HuH-7 (cell line): Measurements from ENCODE around the gene MTERF4.

Experiments used
- DNase-seq: peaks from one replicate; pipeline ENCODE4 v3.0.0; 2011; ENCODE audit warnings: low spot score

MTERF4 gene

DNA sequence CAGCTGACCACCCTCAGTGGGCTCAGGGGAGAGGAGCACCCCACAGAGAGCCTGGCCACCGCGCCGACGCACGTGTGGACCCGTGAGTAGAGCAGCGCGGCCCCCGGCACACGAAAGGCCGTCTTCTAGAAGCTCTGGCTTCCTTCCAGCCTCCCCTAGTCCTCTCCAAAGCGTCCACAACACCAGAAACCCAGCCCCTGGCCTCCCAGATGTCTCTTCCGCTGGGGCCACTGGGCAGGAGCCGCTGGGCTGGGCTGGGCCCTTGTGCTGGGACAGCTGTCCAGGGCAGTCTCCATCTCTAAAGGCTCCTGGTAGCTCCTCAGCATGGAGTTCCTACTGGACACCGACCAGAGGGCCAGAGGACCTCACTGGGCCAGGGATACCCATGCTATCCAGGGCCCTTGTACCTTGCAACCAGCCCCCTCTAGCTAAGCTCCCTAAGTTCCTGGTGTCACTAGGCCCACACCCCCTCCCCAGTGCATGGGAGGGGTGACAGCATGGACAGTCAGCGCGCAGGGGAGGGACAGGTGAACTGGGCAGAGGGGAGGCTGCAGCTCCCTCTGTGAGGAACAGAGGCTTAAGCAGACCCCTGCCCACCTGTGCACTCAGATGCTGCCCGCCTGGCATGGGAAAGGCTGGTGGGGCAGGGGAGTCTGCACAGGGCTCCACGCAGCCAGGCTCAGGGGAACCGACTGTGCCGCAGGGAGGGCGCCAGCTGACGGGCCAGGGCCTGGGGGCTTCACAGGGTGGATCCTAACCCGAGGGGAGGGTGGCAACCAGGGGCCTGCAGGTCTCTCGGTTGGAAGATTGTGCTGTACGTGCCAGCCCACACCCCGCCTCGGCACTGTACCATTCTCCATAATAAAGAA lies 32.9 kb downstream of the MTERF4 start:
- DNase-seq, result no peak

DNA sequence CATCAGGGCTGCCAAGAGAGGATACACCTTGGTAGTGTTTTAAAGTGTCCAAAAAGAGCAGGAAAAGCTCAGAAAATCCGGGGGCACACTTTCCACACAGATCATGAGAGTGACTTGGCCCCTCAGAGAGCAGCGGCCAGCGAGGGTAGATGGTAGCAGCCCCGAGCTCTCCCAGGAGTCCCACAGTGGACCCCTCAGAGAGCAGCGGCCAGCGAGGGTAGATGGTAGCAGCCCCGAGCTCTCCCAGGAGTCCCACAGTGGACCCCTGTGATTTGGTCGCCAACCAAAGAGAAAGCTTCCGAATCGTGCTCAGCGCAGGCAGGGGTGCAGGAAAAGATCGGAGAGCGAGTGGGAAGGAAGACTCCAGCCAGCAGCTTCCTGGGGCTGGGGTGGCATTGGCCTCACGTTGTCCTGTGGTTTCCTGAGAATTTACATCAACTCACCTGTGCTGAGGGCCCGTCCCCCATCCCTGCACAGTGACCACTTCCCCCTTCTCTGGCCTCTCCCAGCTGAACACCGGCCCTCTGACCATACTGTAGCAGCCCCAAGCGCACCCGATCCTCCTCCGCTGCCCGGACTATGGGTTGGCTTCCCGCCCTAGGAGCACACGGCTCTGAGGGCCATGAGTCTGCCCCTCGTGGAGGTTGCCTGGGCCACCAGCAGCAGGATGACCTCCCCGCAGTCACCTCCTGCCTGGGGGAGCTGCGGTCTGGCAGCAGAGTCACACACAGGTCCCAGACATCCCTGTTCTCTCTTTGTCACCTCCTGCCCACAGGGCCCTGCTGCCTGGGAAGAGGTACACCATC lies 33.7 kb downstream of the MTERF4 start:
- DNase-seq, result no peak

DNA sequence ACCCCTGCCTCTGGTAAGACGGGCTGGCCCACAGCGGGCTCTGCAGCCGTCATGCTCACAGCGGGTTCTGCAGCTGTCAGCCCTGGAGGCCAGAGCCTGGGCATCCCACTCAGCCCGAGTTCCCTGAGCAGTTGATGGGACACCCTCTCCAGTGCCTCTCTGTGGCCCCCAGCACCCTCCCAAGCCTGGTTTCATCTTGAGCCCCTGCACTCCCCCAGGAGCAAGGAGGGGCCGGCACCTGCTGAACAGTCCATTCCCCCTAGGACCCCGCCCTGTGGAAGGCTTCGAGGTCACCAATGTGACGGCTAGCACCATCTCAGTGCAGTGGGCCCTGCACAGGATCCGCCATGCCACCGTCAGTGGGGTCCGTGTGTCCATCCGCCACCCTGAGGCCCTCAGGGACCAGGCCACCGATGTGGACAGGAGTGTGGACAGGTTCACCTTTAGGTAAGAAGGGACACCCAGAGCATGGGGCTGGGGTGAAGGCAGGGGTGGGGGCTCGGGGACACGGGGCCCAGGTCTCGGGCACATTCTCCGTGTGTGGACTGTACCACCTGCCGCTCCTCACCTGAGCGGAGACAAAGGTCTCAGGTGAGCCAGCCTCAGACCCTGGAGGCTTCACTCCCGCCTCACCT lies 34.5 kb downstream of the MTERF4 start:
- DNase-seq, result no peak

DNA sequence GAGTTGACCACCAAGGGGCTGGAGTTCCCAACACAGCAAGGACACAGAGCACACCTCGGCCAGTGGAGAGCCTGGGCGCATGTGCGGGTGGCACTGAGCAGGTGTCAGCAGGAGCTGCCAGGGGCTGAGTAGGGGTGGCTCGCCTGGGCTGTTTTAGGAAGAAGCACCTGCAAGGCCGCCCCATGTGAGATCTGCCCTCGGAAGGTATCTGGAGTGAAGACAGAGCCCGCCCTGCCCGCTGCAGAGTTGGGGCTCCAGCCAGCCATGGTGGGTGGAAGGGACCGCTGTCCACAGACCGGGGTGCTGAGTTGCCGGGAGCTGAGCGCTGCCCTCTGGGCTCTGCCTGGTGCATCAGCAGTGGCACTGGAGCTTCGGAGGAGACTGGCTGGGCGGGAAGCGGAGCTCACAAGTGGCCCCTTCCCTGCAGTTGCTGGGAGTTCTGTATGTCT lies 35.2 kb downstream of the MTERF4 start:
- no peak for DNase-seq

DNA sequence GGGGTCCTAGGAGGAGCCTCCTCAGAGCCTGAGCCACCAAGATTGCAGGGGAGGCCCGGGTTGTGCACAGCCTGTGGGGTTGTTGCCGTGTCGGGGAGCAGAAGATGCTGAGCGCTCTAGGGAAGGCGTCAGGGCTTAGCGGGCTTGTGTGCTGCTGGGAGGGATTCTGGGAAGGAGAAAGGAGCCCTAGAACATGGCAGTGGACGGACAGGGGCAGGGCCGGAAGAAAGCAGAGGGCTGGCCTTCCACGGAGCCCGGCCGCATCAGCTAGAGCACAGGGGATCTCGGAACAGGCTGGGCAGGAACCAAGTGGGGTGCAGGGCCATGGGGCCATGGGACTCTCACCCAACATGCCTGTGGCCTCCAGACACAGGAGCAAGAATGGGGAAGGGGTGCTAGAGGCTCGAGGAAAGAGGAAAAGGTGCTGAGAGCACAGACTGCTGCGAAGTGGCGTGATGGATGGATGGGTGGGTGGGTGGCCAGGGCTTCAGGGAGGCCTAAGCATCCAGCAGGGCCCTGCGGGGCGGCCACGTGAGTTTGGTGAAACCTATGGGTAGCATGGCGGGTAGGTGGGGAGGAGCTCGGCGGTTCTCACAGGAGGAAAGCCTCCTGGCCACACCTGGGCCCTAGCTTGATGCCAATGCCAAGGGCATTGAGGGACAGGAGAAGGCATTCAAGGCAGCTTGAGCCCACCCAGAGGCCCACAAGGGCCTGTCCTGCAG lies 35.8 kb downstream of the MTERF4 start:
- DNase-seq, result no peak

DNA sequence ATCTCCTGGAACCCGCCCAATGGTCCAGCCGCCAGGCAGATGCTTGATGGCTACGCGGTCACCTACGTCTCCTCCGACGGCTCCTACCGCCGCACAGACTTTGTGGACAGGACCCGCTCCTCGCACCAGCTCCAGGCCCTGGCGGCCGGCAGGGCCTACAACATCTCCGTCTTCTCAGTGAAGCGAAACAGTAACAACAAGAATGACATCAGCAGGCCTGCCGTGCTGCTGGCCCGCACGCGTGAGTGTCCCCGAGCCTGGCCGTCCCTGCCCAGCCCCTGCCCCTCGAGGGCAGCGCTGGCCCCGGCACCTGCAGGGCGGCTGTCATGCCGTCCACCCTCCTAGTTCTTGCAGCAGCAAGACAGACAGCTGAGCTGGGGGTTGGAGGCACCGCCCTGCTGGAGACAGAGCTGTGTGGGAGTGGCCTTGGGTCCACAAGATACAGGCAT lies 36.7 kb downstream of the MTERF4 start:
- DNase-seq, result no peak

DNA sequence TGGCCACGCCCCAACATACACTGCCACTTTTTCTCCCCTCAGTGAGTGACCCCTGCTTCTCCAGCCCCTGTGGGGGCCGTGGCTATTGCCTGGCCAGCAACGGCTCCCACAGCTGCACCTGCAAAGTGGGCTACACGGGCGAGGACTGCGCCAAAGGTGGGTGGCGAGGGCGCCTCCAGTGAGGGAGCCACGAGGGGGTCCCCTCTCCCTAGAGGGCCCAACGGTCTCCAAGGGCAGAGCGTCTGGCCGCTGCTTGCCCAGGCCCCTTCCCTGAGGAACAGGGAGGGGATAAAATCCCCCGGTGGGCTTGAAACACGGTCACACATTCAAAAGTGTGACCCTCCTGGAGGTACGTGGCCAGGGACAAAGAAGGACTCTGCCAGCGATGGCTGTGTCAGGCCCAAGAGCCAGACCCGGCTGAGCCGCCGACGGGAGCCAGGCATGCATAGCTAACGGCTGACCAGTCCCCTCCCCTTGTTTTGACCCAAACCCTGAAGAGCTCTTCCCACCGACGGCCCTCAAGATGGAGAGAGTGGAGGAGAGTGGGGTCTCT lies 37.2 kb downstream of the MTERF4 start:
- no peak for DNase-seq

DNA sequence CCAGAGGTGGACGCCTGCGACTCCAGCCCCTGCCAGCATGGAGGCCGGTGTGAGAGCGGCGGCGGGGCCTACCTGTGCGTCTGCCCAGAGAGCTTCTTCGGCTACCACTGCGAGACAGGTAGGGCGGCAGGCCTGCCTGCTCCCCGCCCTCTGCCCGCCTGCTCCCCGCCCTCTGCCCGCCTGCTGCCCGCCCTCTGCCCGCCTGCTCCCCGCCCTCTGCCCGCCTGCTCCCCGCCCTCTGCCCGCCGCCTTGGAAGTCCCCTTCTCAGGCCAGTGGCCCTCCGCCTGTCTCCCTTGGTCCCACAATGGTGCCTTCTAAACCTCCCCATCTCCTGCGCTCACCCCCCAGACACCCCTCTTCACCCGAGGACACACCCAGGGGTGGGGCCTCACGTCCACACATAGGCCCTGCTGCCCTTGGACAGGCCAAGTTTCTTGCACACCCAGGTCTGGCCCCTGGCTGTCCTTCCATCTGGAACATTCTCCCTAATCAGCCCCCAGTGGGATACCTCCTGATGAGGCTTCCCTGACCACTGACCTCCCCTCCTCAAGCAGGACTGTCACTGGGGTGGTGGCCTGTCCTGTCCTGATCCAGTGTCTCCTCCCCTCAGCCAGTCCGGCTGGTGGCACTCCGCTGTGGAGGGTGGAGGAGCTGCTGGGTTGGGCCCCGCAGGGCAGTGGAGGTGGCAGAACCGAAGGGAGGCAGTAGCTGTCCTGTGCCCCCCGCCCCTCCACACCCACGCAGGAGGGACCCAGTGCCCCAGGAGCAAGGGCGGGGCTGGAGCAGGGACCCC lies 37.9 kb downstream of the MTERF4 start:
- no peak for DNase-seq

DNA sequence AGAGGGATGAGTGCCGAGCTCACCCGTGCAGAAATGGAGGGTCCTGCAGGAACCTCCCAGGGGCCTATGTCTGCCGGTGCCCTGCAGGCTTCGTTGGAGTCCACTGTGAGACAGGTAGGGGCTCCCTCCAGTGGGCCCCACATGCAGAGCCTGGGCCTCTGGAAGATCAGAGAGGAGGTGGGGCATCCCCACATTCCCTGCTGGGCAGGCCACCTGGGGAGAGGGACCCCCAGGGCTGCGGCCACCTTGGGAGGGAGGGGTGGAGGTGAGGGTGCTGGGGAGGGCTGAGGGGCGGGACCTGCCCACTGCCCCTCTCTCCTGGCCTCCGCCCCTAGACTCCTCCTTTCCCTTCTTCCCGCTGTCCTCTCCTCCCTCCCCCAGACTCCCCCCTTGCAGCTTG lies 38.5 kb downstream of the MTERF4 start:
- DNase-seq, result no peak

DNA sequence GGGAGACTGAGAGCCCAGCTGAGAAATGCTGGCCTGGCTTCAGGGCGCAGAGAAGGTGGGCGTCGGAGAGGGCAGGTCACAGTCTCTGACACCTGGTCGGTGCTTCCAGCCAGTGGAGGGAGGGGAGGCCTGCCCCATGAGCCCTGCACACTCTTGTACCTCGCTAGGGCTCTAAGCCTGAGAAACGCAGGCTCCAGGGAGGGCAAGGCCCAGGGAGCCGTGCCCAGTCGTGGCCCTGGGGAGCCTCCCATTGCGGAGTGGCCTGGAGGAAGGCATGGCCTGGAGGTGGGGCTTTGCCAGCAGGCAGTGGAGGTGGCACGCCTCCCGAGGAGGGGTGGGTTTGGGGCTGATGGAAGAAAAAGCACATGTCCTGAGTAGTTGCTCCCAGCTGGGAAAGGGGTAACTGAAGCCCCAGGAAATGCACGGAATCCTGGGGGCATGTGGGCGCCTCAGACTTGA lies 39.0 kb downstream of the MTERF4 start:
- DNase-seq, result no peak

DNA sequence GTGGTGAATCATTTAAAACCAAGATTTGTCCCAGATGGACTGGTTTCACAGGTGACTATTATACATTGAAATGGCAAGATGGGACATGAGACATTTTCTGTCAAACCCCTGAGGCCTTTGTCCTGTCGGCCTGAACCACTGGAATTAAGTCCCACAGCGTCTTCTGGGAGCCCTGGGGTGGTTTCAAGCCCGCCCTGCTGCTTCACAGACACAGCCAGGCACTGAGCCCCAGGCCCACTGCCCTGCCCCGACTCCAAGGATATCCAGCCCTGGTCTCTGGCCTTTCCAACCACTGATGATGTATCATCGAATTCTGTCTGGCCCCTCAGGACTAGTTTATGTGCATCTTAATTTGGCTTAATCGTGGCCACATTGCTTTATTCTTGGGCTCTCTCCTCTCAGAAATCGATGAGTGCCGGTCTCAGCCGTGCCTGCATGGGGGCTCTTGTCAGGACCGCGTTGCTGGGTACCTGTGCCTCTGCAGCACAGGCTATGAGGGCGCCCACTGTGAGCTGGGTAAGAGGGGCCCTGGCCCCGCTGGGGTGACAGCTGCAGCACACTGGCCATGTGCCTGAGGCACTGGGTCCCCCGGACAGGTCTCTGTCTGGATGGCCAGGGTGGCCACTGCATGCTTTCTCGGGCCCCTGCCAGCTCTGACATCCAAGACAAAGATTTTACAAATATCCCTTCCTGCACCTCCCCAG lies 39.5 kb downstream of the MTERF4 start:
- no peak for DNase-seq

DNA sequence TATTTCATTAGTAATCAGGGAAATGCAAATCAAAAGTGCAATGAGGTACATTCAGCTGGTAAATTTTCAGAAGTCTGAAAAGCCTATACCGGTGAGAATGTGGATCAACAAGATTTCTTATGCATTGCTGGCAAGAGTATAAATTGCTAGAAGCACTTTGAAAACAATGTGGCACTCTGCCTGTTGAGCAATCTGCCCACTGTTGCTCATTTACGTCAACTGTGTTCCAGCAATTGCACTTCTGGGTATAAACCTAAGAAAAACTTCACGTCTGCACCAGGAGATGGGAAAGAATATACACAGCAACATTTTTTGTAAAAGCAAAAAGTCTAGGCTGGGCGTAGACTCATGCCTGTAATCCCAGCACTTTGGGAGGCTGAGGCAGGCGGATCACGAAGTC lies 40.8 kb downstream of the MTERF4 start:
- no peak for DNase-seq

DNA sequence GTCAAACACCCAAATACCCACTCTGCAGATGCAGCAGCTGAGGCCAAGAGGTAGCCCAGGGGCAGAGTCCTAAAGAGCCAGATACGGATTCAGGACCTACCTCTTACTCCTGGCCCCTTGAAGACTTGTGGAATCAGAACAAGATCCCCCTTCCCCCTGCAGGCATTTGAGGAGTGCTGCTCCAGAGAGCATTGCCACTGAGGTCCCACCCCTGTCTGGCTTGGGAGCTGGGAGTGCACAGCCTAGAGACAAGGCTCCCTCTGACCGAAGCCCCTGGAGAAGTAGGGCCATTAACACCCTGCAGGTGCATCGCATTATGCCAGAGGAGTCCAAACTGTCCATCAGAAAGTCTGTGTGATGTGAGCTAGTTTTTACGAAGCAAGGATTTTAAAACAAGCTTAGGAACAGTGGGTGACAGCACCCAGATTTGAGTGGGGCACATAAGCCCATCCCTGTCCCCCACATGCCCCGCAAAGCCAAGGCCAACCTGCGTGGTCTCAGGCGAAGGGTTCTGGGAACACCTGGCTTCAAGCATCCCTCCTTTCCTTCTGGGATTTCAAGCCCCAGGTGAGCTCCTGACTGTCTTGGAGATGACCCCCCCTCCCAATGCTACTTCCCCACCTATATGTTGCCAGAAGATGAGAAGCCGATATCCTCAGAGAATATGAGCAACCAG lies 48.4 kb downstream of the MTERF4 start:
- DNase-seq, result no peak

DNA sequence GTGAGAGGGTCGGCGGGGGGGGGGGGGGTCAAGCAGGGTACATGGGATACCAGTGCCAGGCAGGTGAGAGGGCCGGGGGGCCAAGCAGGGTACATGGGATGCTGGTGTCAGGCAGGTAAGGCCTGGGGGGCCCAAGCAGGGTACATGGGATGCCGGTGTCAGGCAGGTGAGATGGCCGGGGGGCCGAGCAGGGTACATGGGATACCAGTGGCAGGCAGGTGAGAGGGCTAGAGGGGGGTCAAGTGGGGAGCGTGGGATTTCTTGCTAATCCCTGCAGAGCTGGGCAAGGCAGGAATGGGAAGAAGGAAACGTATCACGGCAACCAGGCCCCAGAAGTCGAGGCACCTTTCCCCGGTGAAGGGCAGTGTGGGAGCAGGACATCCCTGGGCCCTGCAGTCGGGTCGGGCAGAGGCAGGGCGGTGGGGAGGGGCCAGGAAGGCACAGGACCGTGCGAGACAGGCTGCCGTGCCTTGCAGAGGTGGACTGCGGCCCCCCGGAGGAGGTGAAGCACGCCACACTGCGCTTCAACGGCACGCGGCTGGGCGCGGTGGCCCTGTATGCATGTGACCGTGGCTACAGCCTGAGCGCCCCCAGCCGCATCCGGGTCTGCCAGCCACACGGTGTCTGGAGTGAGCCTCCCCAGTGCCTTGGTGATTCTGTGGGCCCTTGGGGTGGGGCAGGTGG lies 49.3 kb downstream of the MTERF4 start:
- no peak for DNase-seq

DNA sequence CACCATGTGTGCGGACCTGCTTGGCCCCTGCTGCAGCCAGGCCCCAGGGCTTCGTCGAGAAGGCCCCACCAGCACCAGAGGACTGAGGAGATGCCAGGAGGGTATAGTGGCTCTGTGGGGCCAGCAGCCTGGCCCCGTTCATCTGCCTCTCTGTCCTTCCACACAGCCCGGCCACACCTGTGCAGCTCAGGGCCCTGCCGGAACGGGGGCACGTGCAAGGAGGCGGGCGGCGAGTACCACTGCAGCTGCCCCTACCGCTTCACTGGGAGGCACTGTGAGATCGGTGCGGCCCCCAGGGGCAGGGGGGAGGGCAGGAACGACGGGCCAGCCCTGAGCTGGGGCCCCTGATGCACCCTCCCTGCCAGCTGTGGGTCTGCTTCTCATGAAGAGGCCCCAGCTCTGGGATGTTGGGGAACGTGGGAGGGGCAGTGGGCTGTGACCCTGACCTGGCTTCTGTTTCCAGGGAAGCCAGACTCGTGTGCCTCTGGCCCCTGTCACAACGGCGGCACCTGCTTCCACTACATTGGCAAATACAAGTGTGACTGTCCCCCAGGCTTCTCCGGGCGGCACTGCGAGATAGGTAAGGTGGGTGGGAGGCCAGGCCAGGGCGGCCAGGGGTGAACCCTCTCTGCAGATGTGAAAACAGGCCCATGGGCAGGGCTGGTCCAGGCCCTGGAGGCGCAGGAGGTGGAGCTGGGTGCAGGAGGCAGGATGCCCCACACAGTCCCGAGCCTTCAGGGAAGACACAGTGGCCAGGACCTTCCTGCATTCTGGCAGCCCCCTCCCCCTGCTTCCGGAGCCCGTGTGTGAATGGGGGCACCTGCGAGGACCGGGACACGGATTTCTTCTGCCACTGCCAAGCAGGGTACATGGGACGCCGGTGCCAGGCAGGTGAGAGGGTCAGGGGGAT lies 50.3 kb downstream of the MTERF4 start:
- no peak for DNase-seq

DNA sequence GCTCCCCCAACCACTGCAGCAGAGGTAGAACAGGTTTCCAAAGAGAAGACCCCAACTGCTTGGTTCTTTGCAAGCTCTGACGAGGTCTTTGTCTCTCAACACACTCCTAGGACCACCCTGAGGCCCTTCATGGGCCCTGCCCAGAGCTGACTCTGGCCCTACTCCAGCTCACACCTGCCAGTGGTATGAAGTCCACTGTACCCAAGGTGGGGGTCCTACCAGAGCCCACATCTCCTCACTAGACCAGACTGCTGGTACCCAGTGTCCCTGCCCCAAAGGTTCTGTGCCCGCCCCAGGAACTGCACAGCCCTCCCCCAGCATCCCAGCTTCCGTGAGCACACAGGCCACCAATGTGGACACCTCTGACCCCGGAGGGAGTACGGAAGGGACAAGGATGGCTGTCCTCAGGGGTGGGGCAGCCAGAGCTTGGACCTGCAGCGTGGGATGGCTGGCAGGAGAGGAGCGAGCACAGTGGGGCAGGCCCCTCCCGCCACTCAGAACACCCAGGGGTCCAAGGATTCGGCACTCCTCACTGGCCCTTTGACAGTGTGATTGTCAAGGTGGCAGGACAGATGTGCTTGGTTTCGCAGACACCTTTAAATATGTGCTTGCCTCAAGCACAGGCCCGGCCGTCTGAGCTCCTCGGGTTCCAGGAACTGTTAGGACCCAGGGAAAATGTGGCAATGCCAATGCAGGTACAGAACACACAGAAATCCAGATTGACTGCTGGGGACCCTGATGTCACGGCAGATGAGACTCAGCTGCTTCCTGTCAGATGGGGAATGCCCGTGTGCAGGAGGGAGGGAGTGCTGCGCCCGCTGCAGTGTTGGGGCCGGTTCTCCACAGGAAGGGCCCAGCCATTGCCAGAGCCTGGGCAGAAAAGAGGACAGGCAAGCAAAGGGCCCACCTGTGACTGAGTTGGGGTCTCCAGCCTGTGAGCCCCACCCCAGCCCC lies 51.2 kb downstream of the MTERF4 start:
- DNase-seq, result no peak
